IPS-18a (cell line): ENCODE results near the gene SUDS3.
"Not testable (repeated sequence)": the region's sequence is repeated elsewhere in the genome, so short reads cannot be mapped to it uniquely, and the experiment has no call there.

Experiments
- H3K27ac ChIP-seq: one replicate; pipeline ENCODE4 v1.5.1; 2013; ENCODE audit warnings: low read length
- H3K27me3 ChIP-seq: one replicate; pipeline ENCODE4 v1.6.1; 2013; ENCODE audit warnings: mild to moderate bottlenecking, low read length; ENCODE audit not compliant: control insufficient read depth, insufficient read depth
- H3K36me3 ChIP-seq: one replicate; pipeline ENCODE4 v1.6.1; 2013; ENCODE audit warnings: low read depth, low read length; ENCODE audit not compliant: control insufficient read depth
- H3K4me1 ChIP-seq: one replicate; pipeline ENCODE4 v1.6.1; 2013; ENCODE audit warnings: low read depth, low read length; ENCODE audit not compliant: control insufficient read depth
- H3K4me3 ChIP-seq: one replicate; pipeline ENCODE4 v1.5.1; 2013; ENCODE audit warnings: low read length
- H3K9ac ChIP-seq: one replicate; pipeline ENCODE4 v1.6.1; 2013; ENCODE audit warnings: mild to moderate bottlenecking, low read length, moderate library complexity
- H3K9me3 ChIP-seq: one replicate; pipeline ENCODE4 v1.6.1; 2013; ENCODE audit warnings: low read depth, low read length; ENCODE audit not compliant: control insufficient read depth

The SUDS3 gene

GRCh38 chr12:118404876-118405521 lies 28.6 kb downstream of the SUDS3 start:
- Histone ChIP-seq H3K36me3 (peaks cover 67% of the 10 kb centered on the region), H3K4me1 (no peaks in the 10 kb centered on the region), H3K27ac (no peak overlapping the region), H3K4me3 (no peak overlapping the region), H3K9ac (no peak overlapping the region), H3K27me3 (no peaks in the 10 kb centered on the region), H3K9me3 (no peaks in the 10 kb centered on the region)

GRCh38 chr12:118408241-118408640 lies 31.9 kb downstream of the SUDS3 start:
- not testable (repeated sequence) for H3K9ac ChIP-seq, H3K27ac ChIP-seq, H3K27me3 ChIP-seq, H3K4me3 ChIP-seq, H3K9me3 ChIP-seq, H3K4me1 ChIP-seq
- H3K36me3 ChIP-seq = peaks cover 58% of the 10 kb centered on the region

- Histone ChIP-seq H3K27me3 (no peaks in the 10 kb centered on the region), H3K4me1 (no peaks in the 10 kb centered on the region), H3K4me3 (no peak overlapping the region), H3K9me3 (no peaks in the 10 kb centered on the region), H3K9ac (no peak overlapping the region), H3K27ac (no peak overlapping the region), H3K36me3 (peaks cover 63% of the 10 kb centered on the region)
These were observed 33.5 kb downstream of the SUDS3 start for GRCh38 chr12:118409834-118410233.

- H3K27me3 ChIP-seq = no peaks in the 10 kb centered on the region
- H3K36me3 ChIP-seq = peaks cover 32% of the 10 kb centered on the region
- H3K4me3 ChIP-seq = no peak overlapping the region
- no peak overlapping the region for H3K27ac ChIP-seq
- H3K4me1 ChIP-seq = no peaks in the 10 kb centered on the region
- no peak overlapping the region for H3K9ac ChIP-seq
- no peaks in the 10 kb centered on the region for H3K9me3 ChIP-seq
These were observed 41.6 kb downstream of the SUDS3 start for GRCh38 chr12:118417942-118418341.

DNA sequence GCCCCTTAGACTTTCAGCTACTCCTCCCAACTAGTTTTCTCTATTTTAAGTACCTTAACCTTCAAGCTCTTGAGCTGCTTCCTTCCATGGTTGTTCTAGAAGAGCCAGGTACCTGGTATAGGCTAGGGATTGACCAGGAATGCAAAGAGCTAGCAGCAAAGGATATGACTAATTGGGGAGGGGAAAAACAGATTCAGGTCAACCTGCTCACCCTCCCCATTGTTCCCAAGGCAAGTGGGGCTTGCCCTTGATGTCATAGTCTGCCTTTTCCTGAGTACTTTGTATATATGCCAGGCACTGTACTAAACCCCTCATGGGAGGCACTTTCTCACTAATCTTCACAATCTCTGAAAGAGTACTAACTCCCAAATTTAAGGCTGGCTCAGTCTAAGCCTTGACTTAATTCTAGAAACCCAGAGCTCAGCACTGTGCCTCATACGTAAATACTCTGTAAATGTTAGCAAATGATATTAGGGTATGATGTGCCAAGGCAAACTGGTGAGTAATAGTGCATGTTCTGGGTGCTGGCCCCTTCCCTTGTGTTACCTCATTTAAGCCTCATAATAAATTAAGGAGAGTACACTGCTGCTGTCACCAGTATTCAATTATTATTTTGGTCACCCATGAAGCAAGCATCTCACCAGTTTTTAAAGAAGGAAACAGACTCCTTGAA lies 42.2 kb downstream of the SUDS3 start:
- Histone ChIP-seq H3K9ac (no peak overlapping the region), H3K27ac (no peak overlapping the region), H3K36me3 (peaks cover 27% of the 10 kb centered on the region), H3K4me1 (no peaks in the 10 kb centered on the region), H3K4me3 (no peak overlapping the region), H3K27me3 (no peaks in the 10 kb centered on the region), H3K9me3 (no peaks in the 10 kb centered on the region)

GRCh38 chr12:118420673-118421072 lies 44.3 kb downstream of the SUDS3 start:
- H3K9me3 ChIP-seq = no peaks in the 10 kb centered on the region
- H3K27ac ChIP-seq = no peak overlapping the region
- no peaks in the 10 kb centered on the region for H3K4me1 ChIP-seq
- no peak overlapping the region for H3K4me3 ChIP-seq
- no peak overlapping the region for H3K9ac ChIP-seq
- H3K36me3 ChIP-seq = peaks cover 6% of the 10 kb centered on the region
- no peaks in the 10 kb centered on the region for H3K27me3 ChIP-seq

GRCh38 chr12:118424884-118425283 lies 48.5 kb downstream of the SUDS3 start:
- H3K27ac ChIP-seq = no peak overlapping the region
- no peaks in the 10 kb centered on the region for H3K36me3 ChIP-seq
- H3K9ac ChIP-seq = no peak overlapping the region
- no peaks in the 10 kb centered on the region for H3K4me1 ChIP-seq
- H3K9me3 ChIP-seq = no peaks in the 10 kb centered on the region
- H3K27me3 ChIP-seq = no peaks in the 10 kb centered on the region
- H3K4me3 ChIP-seq = no peak overlapping the region

- H3K27me3 ChIP-seq = no peaks in the 10 kb centered on the region
- H3K4me3 ChIP-seq = no peak overlapping the region
- H3K9ac ChIP-seq = no peak overlapping the region
- no peaks in the 10 kb centered on the region for H3K9me3 ChIP-seq
- H3K4me1 ChIP-seq = no peaks in the 10 kb centered on the region
- no peaks in the 10 kb centered on the region for H3K36me3 ChIP-seq
- no peak overlapping the region for H3K27ac ChIP-seq
These were observed 49.0 kb downstream of the SUDS3 start for GRCh38 chr12:118425364-118425763.

GRCh38 chr12:118427819-118428218 lies 51.5 kb downstream of the SUDS3 start:
- Histone ChIP-seq H3K4me3 (no peak overlapping the region), H3K9me3 (no peaks in the 10 kb centered on the region), H3K36me3 (no peaks in the 10 kb centered on the region), H3K27ac (no peak overlapping the region), H3K27me3 (no peaks in the 10 kb centered on the region), H3K9ac (no peak overlapping the region), H3K4me1 (no peaks in the 10 kb centered on the region)

DNA sequence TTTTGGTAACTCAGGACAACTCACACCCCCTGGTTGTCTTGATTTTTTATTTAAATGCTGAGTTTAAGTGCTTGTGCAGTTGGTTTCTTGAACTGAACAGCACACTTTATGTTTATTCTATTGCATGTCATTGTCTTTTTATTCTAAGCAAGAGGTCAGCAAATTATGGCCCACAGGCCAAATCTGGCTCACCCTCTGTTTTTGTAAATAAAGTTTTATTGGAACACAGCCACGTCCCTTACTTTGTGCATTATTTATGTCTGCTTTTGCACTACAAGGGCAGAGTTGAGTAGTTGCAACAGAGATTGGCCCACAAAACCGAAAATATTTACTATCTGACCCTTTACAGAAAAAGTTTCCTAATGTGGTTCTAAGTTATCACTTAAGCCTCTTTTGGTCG lies 52.3 kb downstream of the SUDS3 start:
- Histone ChIP-seq H3K4me1 (no peaks in the 10 kb centered on the region), H3K9ac (no peak overlapping the region), H3K9me3 (no peaks in the 10 kb centered on the region), H3K36me3 (no peaks in the 10 kb centered on the region), H3K4me3 (no peak overlapping the region), H3K27ac (no peak overlapping the region), H3K27me3 (no peaks in the 10 kb centered on the region)

DNA sequence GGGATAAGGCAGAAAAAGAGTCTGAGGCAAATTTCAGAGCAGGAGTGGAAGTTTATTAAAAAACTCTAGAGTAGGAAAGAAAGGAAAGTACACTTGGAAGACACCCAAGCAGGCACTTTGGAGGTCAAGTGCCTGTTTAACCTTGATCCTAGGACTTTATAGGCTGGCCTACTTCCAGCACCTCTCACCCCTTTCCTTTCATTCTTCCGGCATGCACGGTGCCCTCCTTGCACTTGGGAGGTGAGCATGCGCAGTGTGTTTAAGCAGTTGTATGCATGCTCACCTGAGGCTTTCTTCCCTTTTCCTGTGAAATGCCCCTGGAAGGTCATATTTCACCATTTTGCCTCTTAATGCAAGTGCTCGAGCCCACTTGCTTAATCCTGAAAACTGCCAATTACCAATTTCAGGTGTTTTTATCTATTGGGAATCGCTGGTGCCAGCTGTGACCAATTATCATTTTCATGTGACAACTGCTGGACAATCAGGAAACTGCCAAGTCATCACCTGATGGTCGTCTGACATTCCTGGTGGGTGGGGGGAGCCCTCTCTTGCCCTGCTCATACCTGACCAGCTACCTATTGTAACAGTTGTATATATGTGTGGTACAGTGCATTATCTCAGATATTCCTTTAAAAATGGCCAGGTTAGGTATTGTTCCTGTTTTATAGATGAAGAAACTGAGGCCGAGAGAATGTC lies 53.5 kb downstream of the SUDS3 start:
- Histone ChIP-seq H3K4me3 (no peak overlapping the region), H3K27me3 (no peaks in the 10 kb centered on the region), H3K36me3 (no peaks in the 10 kb centered on the region), H3K4me1 (no peaks in the 10 kb centered on the region), H3K27ac (no peak overlapping the region), H3K9me3 (no peaks in the 10 kb centered on the region), H3K9ac (no peak overlapping the region)

DNA sequence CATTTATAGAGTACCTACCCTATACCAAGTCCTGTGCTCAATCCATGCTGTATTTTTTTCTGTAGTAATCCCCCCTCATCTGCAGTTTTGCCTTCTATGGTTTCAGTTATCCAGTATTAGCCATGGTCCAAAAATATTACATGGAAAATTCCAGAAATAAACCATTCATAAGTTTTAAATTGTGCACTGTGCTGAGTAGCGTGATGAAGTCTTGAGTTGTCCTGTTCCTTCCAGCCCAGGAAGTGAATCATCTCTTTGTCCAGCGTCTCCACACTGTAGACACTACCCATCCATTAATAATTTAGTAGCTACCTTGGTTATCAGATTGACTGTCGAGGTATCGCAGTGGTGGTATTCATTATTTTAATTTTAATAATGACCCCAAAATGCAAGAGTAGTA lies 54.2 kb downstream of the SUDS3 start:
- no peaks in the 10 kb centered on the region for H3K27me3 ChIP-seq
- H3K9ac ChIP-seq = no peak overlapping the region
- H3K36me3 ChIP-seq = no peaks in the 10 kb centered on the region
- no peaks in the 10 kb centered on the region for H3K4me1 ChIP-seq
- no peaks in the 10 kb centered on the region for H3K9me3 ChIP-seq
- H3K4me3 ChIP-seq = no peak overlapping the region
- H3K27ac ChIP-seq = no peak overlapping the region
